OCI-LY1 (cell line): ENCODE results near the gene DMGDH.

Experiments
- H2AFZ ChIP-seq: fragments of 200-600 bp; sonication (generic), shearing (Covaris generic); 2 replicates; pipeline ENCODE4 v1.6.0; 2014; ENCODE audit warnings: antibody characterized with exemption, mild to moderate bottlenecking, low read length
- H3F3A ChIP-seq: fragments of 200-600 bp; sonication (generic), shearing (Covaris generic); 2 replicates; pipeline ENCODE4 v1.6.0; 2014; ENCODE audit warnings: mild to moderate bottlenecking, antibody characterized with exemption, low read length, moderate library complexity; ENCODE audit not compliant: insufficient read depth
- H3K27ac ChIP-seq: fragments of 200-600 bp; sonication (generic); 2 replicates; pipeline ENCODE4 v1.5.1; 2014; ENCODE audit warnings: low read length, mixed run types, mild to moderate bottlenecking, low read depth; ENCODE audit not compliant: poor library complexity, severe bottlenecking
- H3K27me3 ChIP-seq: fragments of 200-600 bp; sonication (generic); 2 replicates; pipeline ENCODE4 v1.6.0; 2014; ENCODE audit warnings: antibody characterized with exemption, mild to moderate bottlenecking, low read length, moderate library complexity; ENCODE audit not compliant: insufficient read depth
- H3K36me3 ChIP-seq: fragments of 200-600 bp; sonication (generic); 2 replicates; pipeline ENCODE4 v1.6.1; 2014; ENCODE audit warnings: mild to moderate bottlenecking, antibody characterized with exemption, low read length, moderate library complexity, mixed read lengths; ENCODE audit not compliant: insufficient read depth
- H3K4me1 ChIP-seq: fragments of 200-600 bp; sonication (generic); 2 replicates; pipeline ENCODE4 v1.5.1; 2014; ENCODE audit warnings: mild to moderate bottlenecking, low read length, moderate library complexity; ENCODE audit not compliant: insufficient read depth, severe bottlenecking
- H3K4me2 ChIP-seq: fragments of 200-600 bp; sonication (generic), shearing (Covaris generic); 2 replicates; pipeline ENCODE4 v1.6.1; 2014; ENCODE audit warnings: low read length
- H3K4me3 ChIP-seq: fragments of 200-600 bp; sonication (generic); 2 replicates; pipeline ENCODE4 v1.5.1; 2014; ENCODE audit warnings: low read length, low read depth, mild to moderate bottlenecking, mixed read lengths; ENCODE audit not compliant: poor library complexity, severe bottlenecking
- H3K79me2 ChIP-seq: fragments of 200-600 bp; shearing (Covaris generic); 2 replicates; pipeline ENCODE4 v1.6.1; 2016; ENCODE audit warnings: mixed run types, low read length, mixed read lengths; ENCODE audit not compliant: insufficient read depth
- H3K9ac ChIP-seq: fragments of 200-600 bp; sonication (generic), shearing (Covaris generic); 2 replicates; pipeline ENCODE4 v1.6.1; 2014; ENCODE audit warnings: mild to moderate bottlenecking, low read length, mixed read lengths
- H3K9me2 ChIP-seq: fragments of 200-600 bp; sonication (generic), shearing (Covaris generic); 2 replicates; pipeline ENCODE4 v1.6.1; 2014; ENCODE audit warnings: low read depth, mild to moderate bottlenecking, low read length, mixed read lengths
- H3K9me3 ChIP-seq: fragments of 200-600 bp; shearing (Covaris generic); 2 replicates; pipeline ENCODE4 v1.6.1; 2014; ENCODE audit warnings: low read length, mixed read lengths
- H4K20me1 ChIP-seq: fragments of 200-600 bp; sonication (generic), shearing (Covaris generic); 2 replicates; pipeline ENCODE4 v1.6.0; 2016; ENCODE audit warnings: mild to moderate bottlenecking, low read length; ENCODE audit not compliant: insufficient read depth
- EZH2 ChIP-seq: fragments of 200-600 bp; sonication (generic), shearing (Covaris generic); IDR thresholded peaks from 2 replicates; pipeline ENCODE4 v1.8.0; 2017; ENCODE audit warnings: borderline replicate concordance, mixed run types, mild to moderate bottlenecking, antibody characterized with exemption, low read length, moderate library complexity, mixed read lengths
- TF ChIP-seq, protein P1 (sequence below): fragments of 200-600 bp; sonication (generic), shearing (Covaris generic); IDR thresholded peaks from 2 replicates; pipeline ENCODE4 v1.5.1; 2017; ENCODE audit warnings: mild to moderate bottlenecking, antibody characterized with exemption, low read length, moderate library complexity, mixed read lengths

The DMGDH gene

DNA sequence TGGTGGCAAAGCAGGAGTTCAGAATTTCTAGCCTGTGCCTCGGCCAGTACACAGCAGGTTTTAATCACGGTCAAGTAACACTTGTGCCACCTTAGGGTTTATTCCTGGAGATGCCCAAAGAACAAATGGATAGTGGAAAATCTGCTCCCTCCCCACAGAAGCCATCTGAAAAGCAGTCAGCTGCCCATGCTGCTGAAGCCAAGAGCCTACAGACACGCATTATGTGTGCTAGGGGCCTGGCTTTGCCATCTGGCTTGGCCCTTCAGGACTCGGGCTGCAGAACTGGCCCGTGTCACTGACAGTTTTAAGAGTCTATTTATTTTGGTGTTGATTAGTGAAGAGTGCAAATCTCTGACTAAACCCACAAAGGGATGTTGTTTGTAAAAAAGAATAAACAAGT, 95.5 kb downstream of the DMGDH start:
- no peaks in the 10 kb centered on the region for H3F3A ChIP-seq
- no peak for TF ChIP-seq EZH2
- TF ChIP-seq, protein P1, sequence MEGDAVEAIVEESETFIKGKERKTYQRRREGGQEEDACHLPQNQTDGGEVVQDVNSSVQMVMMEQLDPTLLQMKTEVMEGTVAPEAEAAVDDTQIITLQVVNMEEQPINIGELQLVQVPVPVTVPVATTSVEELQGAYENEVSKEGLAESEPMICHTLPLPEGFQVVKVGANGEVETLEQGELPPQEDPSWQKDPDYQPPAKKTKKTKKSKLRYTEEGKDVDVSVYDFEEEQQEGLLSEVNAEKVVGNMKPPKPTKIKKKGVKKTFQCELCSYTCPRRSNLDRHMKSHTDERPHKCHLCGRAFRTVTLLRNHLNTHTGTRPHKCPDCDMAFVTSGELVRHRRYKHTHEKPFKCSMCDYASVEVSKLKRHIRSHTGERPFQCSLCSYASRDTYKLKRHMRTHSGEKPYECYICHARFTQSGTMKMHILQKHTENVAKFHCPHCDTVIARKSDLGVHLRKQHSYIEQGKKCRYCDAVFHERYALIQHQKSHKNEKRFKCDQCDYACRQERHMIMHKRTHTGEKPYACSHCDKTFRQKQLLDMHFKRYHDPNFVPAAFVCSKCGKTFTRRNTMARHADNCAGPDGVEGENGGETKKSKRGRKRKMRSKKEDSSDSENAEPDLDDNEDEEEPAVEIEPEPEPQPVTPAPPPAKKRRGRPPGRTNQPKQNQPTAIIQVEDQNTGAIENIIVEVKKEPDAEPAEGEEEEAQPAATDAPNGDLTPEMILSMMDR = no peak

DNA sequence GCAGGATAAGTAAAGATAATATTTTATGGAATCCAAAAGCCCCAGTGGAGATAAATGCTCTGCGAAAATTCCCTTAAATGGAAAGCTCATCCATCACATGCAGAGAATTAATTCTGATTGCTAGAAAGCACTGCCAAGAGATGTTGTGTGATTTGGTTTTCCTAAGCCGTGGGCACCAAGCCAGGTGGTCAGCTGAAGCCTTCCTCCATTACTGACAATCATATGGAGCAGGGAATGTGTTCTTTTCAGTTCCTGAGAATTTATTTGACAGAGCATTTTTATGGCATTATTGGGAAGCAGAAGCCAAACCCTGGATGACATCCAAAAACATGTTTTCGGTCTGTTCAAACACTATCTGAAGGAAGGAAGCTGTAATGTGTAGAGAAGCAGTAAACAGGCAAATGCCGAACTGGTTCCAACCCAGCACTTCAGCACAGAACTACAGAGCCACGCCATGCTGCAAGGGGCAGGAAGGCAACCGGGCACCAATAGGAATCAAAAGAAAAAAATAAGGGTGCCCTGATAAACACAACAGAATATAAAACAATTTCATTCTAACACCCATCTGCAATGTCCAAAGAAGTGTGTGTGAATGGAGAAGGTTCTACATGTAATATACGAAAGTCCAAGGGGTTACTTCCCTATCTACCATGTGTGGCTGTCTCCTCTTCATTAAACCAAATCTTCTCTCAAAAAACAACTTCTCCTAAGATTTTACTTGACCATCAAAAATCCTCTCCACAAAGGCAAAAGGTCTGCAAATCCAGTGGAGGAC, 96.6 kb downstream of the DMGDH start:
- Histone ChIP-seq H3K27me3 (no peaks in the 10 kb centered on the region), H3K4me2 (no peak overlapping the region), H3K36me3 (no peaks in the 10 kb centered on the region), H3K4me1 (peaks cover 5% of the 10 kb centered on the region), H3K79me2 (no peaks in the 10 kb centered on the region), H3K9me3 (no peaks in the 10 kb centered on the region), H3F3A (no peaks in the 10 kb centered on the region), H4K20me1 (no peaks in the 10 kb centered on the region), H2AFZ (no peak overlapping the region), H3K4me3 (no peak overlapping the region), H3K27ac (no peak overlapping the region), H3K9ac (no peak overlapping the region), H3K9me2 (no peaks in the 10 kb centered on the region)
- TF ChIP-seq, protein P1 = no peak
- no peak for TF ChIP-seq EZH2

More for the DNA sequence above, 95.5 kb downstream of the DMGDH start:
- Histone ChIP-seq H2AFZ (no peak overlapping the region), H3K79me2 (no peaks in the 10 kb centered on the region), H3K4me2 (no peak overlapping the region), H3K27me3 (no peaks in the 10 kb centered on the region), H4K20me1 (no peaks in the 10 kb centered on the region), H3K4me3 (no peak overlapping the region), H3K9me2 (no peaks in the 10 kb centered on the region), H3K9me3 (no peaks in the 10 kb centered on the region), H3K9ac (no peak overlapping the region), H3K27ac (no peak overlapping the region), H3K4me1 (peaks cover 5% of the 10 kb centered on the region), H3K36me3 (no peaks in the 10 kb centered on the region)

DNA sequence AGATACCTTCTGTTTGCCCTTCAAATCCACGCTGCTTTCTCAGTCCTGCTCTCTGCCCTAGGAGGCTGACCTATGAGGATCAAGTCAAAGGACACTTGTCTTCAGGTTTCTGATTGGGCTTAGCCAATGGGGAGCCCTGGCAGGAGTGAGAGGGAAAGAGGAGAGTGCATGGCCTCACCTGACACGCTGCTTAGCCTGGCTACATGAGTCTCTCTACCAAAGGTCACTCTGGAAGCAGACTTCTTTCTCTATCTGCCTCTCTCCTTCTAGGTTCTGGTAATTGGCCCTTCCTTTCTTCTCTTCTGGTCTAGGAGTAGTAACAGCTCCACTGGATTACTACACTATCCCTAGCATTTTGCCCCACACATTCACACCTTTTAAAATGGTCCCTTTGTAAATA, 97.5 kb downstream of the DMGDH start:
- Histone ChIP-seq H3K4me2 (no peak overlapping the region), H3K27me3 (no peaks in the 10 kb centered on the region), H2AFZ (no peak overlapping the region), H3K36me3 (no peaks in the 10 kb centered on the region), H3K4me3 (no peak overlapping the region), H3K9me2 (no peaks in the 10 kb centered on the region), H3F3A (no peaks in the 10 kb centered on the region), H3K9ac (no peak overlapping the region), H3K27ac (no peak overlapping the region), H4K20me1 (no peaks in the 10 kb centered on the region), H3K79me2 (no peaks in the 10 kb centered on the region), H3K9me3 (no peaks in the 10 kb centered on the region), H3K4me1 (no peaks in the 10 kb centered on the region)
- TF ChIP-seq, protein P1 = no peak
- TF ChIP-seq EZH2 = no peak
